OCI-LY7 (cell line): ENCODE results near the gene FEZ2. TPM values are rescaled to one million over a fixed set of nuclear protein-coding genes. Genes with fewer than 3 reads are reported as not detected.

Experiments
- BruUV-seq: library from RNA; stranded (reverse); fragments of 400-500 nt; replicated peaks from 2 replicates; lab custom pipeline; 2021; lab: Mats Ljungman, UMichigan
- CTCF ChIA-PET: fragments of 300-600 bp; sonication (Branson Sonifier 250); formaldehyde crosslinking; loops from one replicate; lab custom pipeline; 2022; ENCODE audit warnings: antibody characterized with exemption; ENCODE audit not compliant: unreplicated experiment; lab: Charles Lee
- POLR2A ChIA-PET: fragments of 300-600 bp; sonication (Branson Sonifier 250); formaldehyde crosslinking; loops from one replicate; lab custom pipeline; 2022; ENCODE audit warnings: antibody characterized with exemption; lab: Charles Lee
- DNase-seq: peaks from one replicate; pipeline ENCODE4 v3.0.0-alpha.2; 2015; ENCODE audit warnings: low spot score
- H2AFZ ChIP-seq: fragments of 200-600 bp; sonication (generic), shearing (Covaris generic); 2 replicates; pipeline ENCODE4 v1.6.1; 2014; ENCODE audit warnings: mild to moderate bottlenecking, antibody characterized with exemption, low read length, moderate library complexity
- H3K27ac ChIP-seq: fragments of 200-600 bp; sonication (generic); 2 replicates; pipeline ENCODE4 v1.5.1; 2014; ENCODE audit warnings: mixed run types, low read depth, mild to moderate bottlenecking, moderate library complexity, low read length, inconsistent platforms; ENCODE audit not compliant: poor library complexity, severe bottlenecking
- H3K36me3 ChIP-seq: fragments of 200-600 bp; sonication (generic); 2 replicates; pipeline ENCODE4 v1.6.1; 2014; ENCODE audit warnings: mild to moderate bottlenecking, antibody characterized with exemption, low read length, moderate library complexity, mixed read lengths; ENCODE audit not compliant: insufficient read depth
- H3K4me1 ChIP-seq: fragments of 200-600 bp; sonication (generic); 2 replicates; pipeline ENCODE4 v1.5.1; 2014; ENCODE audit warnings: mild to moderate bottlenecking, low read length; ENCODE audit not compliant: insufficient read depth, poor library complexity, severe bottlenecking
- H3K4me2 ChIP-seq: fragments of 200-600 bp; sonication (generic); 2 replicates; pipeline ENCODE4 v1.6.1; 2014; ENCODE audit warnings: mild to moderate bottlenecking, low read length
- H3K4me3 ChIP-seq: fragments of 200-600 bp; sonication (generic); 2 replicates; pipeline ENCODE4 v1.5.1; 2014; ENCODE audit warnings: mild to moderate bottlenecking, low read depth, low read length; ENCODE audit not compliant: poor library complexity, severe bottlenecking
- H3K79me2 ChIP-seq: fragments of 200-600 bp; sonication (generic); 2 replicates; pipeline ENCODE4 v1.6.1; 2016; ENCODE audit warnings: low read depth, mild to moderate bottlenecking, low read length, moderate library complexity, mixed read lengths; ENCODE audit not compliant: insufficient read depth
- H3K9me2 ChIP-seq: fragments of 200-600 bp; sonication (generic); 2 replicates; pipeline ENCODE4 v1.6.1; 2016; ENCODE audit warnings: mild to moderate bottlenecking, low read length, mixed read lengths; ENCODE audit not compliant: insufficient read depth
- H3K9me3 ChIP-seq: fragments of 200-600 bp; sonication (generic); 2 replicates; pipeline ENCODE4 v1.6.1; 2014; ENCODE audit warnings: mild to moderate bottlenecking, mixed run types, low read length, mixed read lengths
- H4K20me1 ChIP-seq: fragments of 200-600 bp; sonication (generic); 2 replicates; pipeline ENCODE4 v1.6.1; 2014; ENCODE audit warnings: mild to moderate bottlenecking, antibody characterized with exemption, low read length, moderate library complexity, mixed read lengths; ENCODE audit not compliant: insufficient read depth
- CTCF ChIP-seq: fragments of 200-600 bp; sonication (generic); conservative IDR thresholded peaks from 2 replicates; pipeline ENCODE4 v1.5.1; 2014; ENCODE audit warnings: mild to moderate bottlenecking, antibody characterized with exemption, low read length, moderate library complexity, mixed read lengths
- EZH2phosphoT487 ChIP-seq: fragments of 200-600 bp; sonication (generic); IDR thresholded peaks from 2 replicates; pipeline ENCODE4 v1.6.1; 2018; ENCODE audit warnings: low read depth, borderline replicate concordance, mild to moderate bottlenecking, mixed run types, antibody characterized with exemption, low read length, moderate library complexity, mixed read lengths
- intact Hi-C: fragments of 100-400 bp; cut with micrococcal nuclease; formaldehyde crosslinking; loops from one replicate; pipeline ENCODE4 v1.10.0; 2022; ENCODE audit not compliant: unreplicated experiment
- total RNA-seq, 2 experiments: library from RNA; depleted of rRNA in 1 of 2; stranded (reverse); fragments of >200 nt in 1 of 2; shearing (Covaris generic) in 1 of 2; gene quantifications; 2 replicates each; pipeline ENCODE4 v1.2.3, GENCODE V29; 2014 to 2022

FEZ2 gene
- total RNA-seq, 2 experiments from 2014 or later, result 17.1 to 23.2 TPM

DNA sequence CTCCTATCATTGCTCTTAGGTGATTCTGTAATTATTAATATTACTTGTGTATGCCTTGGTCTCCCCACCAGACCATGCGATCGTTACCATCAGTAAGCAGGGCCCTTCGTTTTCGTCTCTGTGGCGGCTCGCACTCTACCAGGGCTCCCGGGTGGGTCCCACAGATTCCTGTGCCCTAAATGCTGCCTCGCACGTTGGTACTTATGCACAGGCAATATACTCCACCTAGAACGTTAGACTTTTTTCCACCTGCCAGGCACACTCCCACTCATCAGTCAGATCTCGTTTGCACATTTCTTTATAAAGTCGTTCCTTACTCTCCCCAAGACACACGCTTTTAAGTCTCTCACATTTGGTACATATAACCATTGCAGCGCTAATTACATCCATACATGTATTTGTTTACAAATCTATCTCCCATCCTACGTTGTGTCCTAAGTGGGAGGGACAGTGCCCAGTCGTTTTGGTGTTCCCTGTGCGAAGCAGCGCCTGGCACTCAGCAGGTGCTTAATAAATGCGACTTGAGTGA, 901 bp downstream of the FEZ2 start:
- peak overlapping the region; percentile 93 for H3K4me2 ChIP-seq
- peaks cover 11% of the 10 kb centered on the region for H3K4me1 ChIP-seq
- no peaks in the 10 kb centered on the region for H4K20me1 ChIP-seq
- peak overlapping the region; percentile 86 for H3K4me3 ChIP-seq
- TF ChIP-seq EZH2phosphoT487 (no peak), CTCF (no peak)
- H2AFZ ChIP-seq, result peak overlapping the region; percentile 89
- ChIA-PET POLR2A (interaction anchor here (0.6 kb wide), 1 partner anchor 69 kb away, joined by 3 read pairs; no protein-coding TSS in a partner anchor), CTCF (no interaction called here)
- intact Hi-C loops, result loop anchor here (2.0 kb wide), 1 partner anchor 240 kb away; no protein-coding TSS in a partner anchor
- H3K79me2 ChIP-seq, result peaks cover 15% of the 10 kb centered on the region; the same call in 1 of the 2 replicates
- DNase-seq, result no peak
- BruUV-seq, result TSS peak; percentile 53
- H3K36me3 ChIP-seq, result peaks cover 14% of the 10 kb centered on the region; the same call in 1 of the 2 replicates
- H3K27ac ChIP-seq, result peak overlapping the region; percentile 40
- H3K9me3 ChIP-seq, result no peaks in the 10 kb centered on the region
- peaks cover 4% of the 10 kb centered on the region; the same call in 1 of the 2 replicates for H3K9me2 ChIP-seq

DNA sequence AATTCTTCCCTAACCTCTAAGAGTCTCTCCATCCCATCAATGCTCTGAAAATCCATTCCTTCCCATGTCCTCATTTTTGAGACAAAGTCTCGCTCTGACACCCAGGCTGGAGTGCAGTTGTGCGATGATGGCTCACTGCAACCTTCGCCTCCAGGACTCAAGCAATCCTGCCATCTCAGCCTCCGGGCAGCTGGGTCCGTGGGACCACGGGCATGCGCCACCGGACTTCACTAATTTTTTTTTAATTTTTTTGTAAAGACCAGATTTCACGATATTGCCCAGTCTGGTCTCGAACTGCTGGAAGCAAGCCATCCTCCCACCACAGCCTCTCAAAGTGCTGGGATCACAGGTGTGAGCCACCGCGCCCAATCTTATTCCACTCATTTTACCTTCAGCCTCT, 1.6 kb downstream of the FEZ2 start:
- H3K4me1 ChIP-seq, result peaks cover 11% of the 10 kb centered on the region
- H3K36me3 ChIP-seq, result peaks cover 14% of the 10 kb centered on the region; the same call in 1 of the 2 replicates
- no peak for DNase-seq
- no TSS peak for BruUV-seq
- H3K4me3 ChIP-seq, result peak overlapping the region; percentile 86
- H2AFZ ChIP-seq, result no peak overlapping the region
- intact Hi-C loops, result loop anchor here (2.0 kb wide), 1 partner anchor 240 kb away; no protein-coding TSS in a partner anchor
- H3K9me3 ChIP-seq, result no peaks in the 10 kb centered on the region
- H3K27ac ChIP-seq, result no peak overlapping the region
- no peaks in the 10 kb centered on the region; the same call in 1 of the 2 replicates for H4K20me1 ChIP-seq
- ChIA-PET POLR2A (interaction anchor here (0.7 to 1.7 kb wide), 2 partner anchors 13 to 38 kb away, joined by 3 read pairs; no protein-coding TSS in a partner anchor), CTCF (no interaction called here)
- H3K4me2 ChIP-seq, result peak overlapping the region; percentile 93
- TF ChIP-seq CTCF, result no peak
- no peak for TF ChIP-seq EZH2phosphoT487
- H3K9me2 ChIP-seq, result peaks cover 4% of the 10 kb centered on the region; the same call in 1 of the 2 replicates
- H3K79me2 ChIP-seq, result peaks cover 15% of the 10 kb centered on the region; the same call in 1 of the 2 replicates

- Histone ChIP-seq H3K4me1 (peaks cover 11% of the 10 kb centered on the region), H4K20me1 (no peaks in the 10 kb centered on the region; the same call in 1 of the 2 replicates), H3K27ac (no peak overlapping the region), H3K36me3 (peaks cover 25% of the 10 kb centered on the region), H3K79me2 (peaks cover 15% of the 10 kb centered on the region; the same call in 1 of the 2 replicates), H3K4me2 (no peak overlapping the region), H3K4me3 (no peak overlapping the region), H3K9me2 (peaks cover 4% of the 10 kb centered on the region; the same call in 1 of the 2 replicates), H3K9me3 (no peaks in the 10 kb centered on the region), H2AFZ (no peak overlapping the region)
- ChIA-PET CTCF (no interaction called here), POLR2A (interaction anchor here (1.3 to 1.7 kb wide), 3 partner anchors 9 to 12 kb away, joined by 3 to 6 read pairs (median 3); no protein-coding TSS in a partner anchor)
- no peak for DNase-seq
- intact Hi-C loops, result no loop called here
- TF ChIP-seq CTCF (no peak), EZH2phosphoT487 (no peak)
- BruUV-seq, result no TSS peak
Observed at GRCh38 chr2:36594849-36595248, 3.1 kb downstream of the FEZ2 start.
